GM18505 (cell line): Measurements from ENCODE around the gene OPCML.

Source experiments
- ATAC-seq: cut with Tn5 transposase; IDR thresholded peaks from one replicate; pipeline ENCODE4 v1.9.1; 2021; ENCODE audit not compliant: unreplicated experiment
- POLR2A ChIP-seq: IDR thresholded peaks from 4 replicates; pipeline ENCODE4 v1.6.1; 2011; ENCODE audit warnings: borderline replicate concordance; ENCODE audit not compliant: insufficient read depth, insufficient read length; ENCODE audit errors: extremely low read depth

The OPCML gene

GRCh38 chr11:133207995-133208394, 324.3 kb downstream of the OPCML start:
- TF ChIP-seq POLR2A: no peak
- ATAC-seq: no peak

DNA sequence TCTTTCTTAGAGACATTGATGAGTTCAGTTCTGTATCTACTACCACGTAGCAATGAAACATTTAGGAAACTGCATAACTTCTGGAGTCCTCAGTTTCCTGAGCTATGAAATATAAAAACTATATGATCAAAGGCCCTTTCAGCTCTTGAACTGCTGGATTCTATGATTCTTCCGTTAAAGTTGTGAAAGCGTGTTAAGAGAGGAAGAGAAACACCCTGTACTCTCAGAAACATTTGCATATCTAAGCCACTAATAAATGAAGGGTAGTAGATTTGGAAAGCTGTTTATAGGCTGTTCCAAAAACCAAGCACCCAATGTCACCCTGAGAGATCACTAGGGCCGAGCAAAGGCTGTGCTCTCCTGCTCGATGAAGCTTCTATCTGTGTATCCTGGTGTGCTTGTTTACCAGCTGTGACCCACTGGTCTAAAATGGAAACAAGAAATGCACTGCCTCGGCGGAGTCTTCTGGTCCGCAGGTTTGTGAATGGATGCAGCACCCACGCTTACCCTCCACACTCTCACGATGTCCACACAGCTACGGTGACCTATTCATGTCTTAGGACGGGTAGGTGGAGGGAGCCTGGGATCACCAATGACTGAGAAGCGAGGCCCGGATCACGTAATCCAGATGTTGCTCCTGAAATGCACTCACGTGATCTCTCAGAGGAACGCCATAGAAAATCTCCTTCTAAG, 325.8 kb downstream of the OPCML start:
- TF ChIP-seq POLR2A: no peak

DNA sequence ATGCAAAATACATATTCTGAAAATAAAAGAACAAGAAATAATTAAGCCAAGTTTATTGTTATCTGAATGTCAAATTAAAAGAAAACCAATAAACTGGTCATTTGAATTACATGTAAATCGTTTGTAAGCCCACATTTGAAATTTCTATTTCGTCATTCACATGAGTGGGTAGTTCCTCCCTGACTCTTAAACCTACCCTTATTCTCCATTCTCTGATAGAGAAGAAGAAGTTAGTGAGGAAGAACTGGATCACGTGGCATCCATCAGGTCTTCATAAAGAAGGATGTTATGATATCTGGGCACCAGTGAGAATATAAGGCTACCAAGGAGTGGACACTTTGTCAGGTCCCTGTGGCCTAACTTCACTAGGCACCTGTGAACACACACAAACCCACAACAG, 328.1 kb downstream of the OPCML start:
- no peak for TF ChIP-seq POLR2A

More for the DNA sequence above, 325.8 kb downstream of the OPCML start:
- ATAC-seq: no peak

GRCh38 chr11:133202816-133203215, 329.5 kb downstream of the OPCML start:
- ATAC-seq: no peak
- TF ChIP-seq POLR2A: no peak

More for the DNA sequence above, 328.1 kb downstream of the OPCML start:
- no peak for ATAC-seq

DNA sequence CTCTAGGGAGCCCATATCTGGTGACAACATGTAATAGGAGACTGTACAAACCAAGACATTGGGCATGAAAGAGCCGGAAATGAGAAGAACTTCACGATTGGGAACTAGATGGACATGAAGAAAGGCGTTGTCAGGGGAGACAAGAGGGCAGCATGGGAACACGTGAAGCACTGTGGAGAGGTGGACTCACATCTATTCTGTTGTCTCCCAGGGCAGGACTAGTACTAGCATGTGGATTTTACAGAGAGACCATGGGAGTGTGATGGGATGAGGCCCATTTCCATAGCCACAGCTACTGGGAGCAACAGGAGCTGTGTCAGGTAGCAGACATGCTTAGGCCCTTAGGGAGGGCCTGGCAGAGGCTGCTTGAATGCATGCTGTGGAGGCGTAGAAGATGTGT, 333.9 kb downstream of the OPCML start:
- ATAC-seq: no peak
- TF ChIP-seq POLR2A: no peak

DNA sequence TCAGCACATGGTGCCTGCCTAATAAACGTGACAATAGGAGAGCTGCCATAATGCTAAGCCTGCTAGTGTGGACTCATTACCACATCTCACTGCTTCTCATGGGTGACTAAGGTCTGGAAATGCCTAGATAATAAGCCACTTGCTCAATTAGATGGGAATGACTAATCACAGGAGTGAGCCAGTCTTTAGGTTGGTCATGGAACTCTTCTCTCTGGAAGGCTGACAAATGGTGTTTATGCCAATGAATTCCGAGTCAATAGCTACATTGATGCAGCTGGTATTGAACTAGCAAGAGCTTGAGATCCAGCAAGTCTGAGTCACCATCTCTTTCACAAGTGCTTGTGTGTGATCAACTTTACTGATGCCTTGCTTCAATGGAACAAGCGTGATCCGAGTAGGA, 334.9 kb downstream of the OPCML start:
- no peak for ATAC-seq
- no peak for TF ChIP-seq POLR2A

- ATAC-seq: no peak
- TF ChIP-seq POLR2A: no peak
These were observed 340.4 kb downstream of the OPCML start for GRCh38 chr11:133191931-133192330.

DNA sequence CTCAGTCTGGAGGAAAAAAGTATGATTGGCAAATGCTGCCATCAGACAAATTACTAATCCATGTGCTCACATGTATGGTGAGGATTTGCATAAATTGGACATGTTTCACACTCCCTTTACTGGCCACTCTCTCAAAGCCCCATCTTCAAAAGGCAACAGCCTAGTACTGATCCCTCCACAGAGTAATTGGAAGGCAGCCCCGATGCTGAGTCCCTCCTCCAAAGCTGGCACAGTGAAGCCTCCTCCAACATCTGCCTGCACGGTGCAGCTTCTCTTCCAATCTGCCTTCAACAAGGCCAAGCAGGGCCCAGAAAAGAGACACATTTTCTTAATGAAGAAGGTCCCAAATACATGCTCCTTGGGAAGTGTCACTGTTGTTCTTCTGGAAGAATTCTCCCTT, 350.6 kb downstream of the OPCML start:
- TF ChIP-seq POLR2A: no peak
- no peak for ATAC-seq

DNA sequence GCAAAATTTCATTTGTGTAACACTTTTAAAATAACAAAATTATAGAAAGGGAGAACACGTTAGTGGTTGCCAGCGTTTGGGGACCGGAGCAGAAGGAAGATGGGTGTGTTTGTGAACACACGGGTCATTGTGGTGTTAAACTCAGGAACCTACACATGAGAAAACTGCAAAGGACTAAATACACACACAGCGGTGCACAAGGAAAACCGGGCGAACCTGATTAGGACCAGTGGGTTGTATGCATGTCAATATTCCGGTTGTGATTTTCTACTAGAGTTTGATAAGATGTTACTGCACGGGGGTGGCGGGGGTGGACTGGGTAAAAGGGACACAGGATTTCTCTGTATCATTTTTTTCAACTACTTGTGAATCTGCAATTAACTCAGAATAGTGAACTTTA, 351.2 kb downstream of the OPCML start:
- TF ChIP-seq POLR2A: no peak
- no peak for ATAC-seq

- no peak for ATAC-seq
These were observed 352.1 kb downstream of the OPCML start for GRCh38 chr11:133180201-133180600.

DNA sequence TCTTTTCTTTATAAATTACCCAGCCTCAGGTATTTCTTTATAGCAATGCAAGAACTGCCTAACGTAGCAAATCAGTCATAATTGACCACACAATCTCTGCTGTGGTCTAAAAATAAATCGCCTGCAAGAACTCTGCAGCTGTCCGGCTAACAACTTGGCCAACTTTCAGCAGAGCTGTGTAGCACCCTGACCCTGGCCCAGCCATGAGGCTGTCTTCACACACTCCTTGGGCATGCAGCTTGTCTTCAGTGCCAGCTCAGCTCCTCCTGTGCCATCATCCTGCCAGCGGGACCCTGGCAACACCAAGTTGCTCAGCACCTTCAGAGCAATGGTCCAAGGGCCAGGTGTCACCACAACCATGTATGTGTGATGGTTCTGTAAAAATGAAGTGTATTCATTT, 355.6 kb downstream of the OPCML start:
- no peak for ATAC-seq
- TF ChIP-seq POLR2A: no peak

More at GRCh38 chr11:133180201-133180600, 352.1 kb downstream of the OPCML start:
- TF ChIP-seq POLR2A: no peak

GRCh38 chr11:133175103-133175502, 357.2 kb downstream of the OPCML start:
- ATAC-seq: no peak
- no peak for TF ChIP-seq POLR2A

DNA sequence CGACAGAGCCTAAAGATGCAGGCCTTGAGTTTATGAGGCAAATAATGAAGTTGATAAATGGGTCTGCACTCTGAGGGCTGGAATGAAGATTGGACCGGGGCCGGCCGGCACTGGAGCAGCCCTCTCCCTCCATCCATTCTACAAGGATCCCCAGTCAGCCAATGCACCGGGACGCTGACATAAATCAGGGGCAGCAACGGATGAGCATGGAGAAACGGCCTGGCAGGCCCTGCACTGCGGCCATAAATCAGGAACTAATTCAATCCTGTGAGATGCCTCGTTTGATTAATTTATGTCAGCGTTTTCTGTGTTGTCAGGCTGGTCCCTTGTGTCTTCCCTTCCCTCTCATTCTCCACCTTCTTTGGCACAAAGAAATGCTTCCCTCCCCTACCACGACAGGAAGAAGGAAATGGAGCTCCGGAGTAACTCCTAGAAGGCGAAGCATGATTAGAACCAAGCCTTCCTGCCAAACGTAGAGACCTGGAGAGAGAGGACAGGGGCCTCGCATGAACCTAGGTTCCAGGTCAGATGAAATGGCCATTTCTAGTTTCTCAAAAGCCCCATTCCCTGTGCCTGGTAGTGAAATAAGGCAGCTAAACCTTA, 358.4 kb downstream of the OPCML start:
- TF ChIP-seq POLR2A: no peak
- ATAC-seq: no peak

- TF ChIP-seq POLR2A: no peak
- no peak for ATAC-seq
These were observed 360.0 kb downstream of the OPCML start for GRCh38 chr11:133172349-133172748.

DNA sequence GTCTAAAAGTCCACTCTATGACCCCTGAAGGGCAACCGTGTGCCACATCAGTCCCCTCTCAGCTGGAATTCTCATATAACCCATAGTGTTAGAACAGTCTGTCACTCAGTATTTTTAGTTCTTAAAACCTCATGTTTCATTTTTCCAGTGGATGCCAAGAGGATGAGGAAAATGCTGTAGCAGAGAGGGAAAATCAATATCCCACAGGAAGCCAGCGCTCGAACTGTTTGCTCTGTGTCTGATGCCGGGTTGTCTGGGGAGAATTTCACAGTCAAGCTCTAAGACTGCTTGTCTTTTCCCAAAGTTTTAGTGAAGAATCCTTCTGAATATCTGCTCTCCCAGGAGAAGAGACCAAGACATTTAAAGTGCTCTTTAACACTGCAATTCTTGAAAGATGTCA, 360.9 kb downstream of the OPCML start:
- ATAC-seq: no peak
- no peak for TF ChIP-seq POLR2A

DNA sequence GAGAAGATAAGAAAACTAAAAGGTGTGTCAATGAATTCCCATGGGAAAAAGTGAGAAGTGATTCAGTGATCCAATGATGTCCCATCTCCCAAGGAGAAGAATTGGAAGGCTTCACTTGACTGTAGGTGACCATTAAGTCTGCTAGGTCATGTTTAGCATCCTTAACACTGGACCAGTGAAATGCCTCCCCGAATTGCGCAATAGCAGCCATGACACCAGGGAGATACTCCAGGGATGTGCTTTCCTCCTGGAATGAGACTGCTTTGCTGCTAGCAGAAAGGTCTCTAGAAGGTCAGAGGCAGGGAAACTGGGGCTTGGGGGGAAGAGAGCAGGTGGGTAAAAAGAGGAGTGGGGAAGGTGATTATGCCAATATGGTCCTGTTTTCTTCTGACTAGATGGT, 364.3 kb downstream of the OPCML start:
- ATAC-seq: no peak
- no peak for TF ChIP-seq POLR2A

DNA sequence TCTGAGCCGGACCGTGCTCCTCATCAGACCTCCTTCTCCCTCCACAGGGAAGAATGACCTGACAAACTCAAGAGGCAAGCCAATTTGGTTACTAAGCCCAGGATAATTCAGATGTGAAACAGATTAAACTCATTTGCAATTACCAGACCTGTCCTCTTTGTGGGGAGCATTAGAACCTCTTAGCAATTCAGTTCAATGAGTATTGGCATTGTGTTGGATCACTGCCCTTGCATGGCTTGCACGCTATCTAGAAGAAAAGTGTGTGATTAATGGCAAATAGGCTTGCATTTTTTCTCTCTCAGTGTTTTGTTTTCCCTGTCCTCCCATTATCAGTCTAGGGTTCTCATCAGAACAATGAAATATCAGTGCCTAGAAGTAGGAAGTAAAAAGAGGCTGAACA, 365.6 kb downstream of the OPCML start:
- no peak for ATAC-seq
- TF ChIP-seq POLR2A: no peak
